Vagina (tissue), 2 donors: ENCODE data around the gene ABLIM2. TPM values are rescaled to one million over a fixed set of nuclear protein-coding genes. Genes with fewer than 3 reads are reported as not detected.

Experiments
- DNase-seq, 2 donors: peaks; one replicate each; pipeline ENCODE4 v3.0.0-alpha.2; 2017; ENCODE audit errors: extremely low spot score in 2 of 2
- H3K27ac ChIP-seq: fragments of 200-600 bp; sonication (generic); one replicate; pipeline ENCODE4 v1.5.1; 2019
- H3K27me3 ChIP-seq: fragments of 200-600 bp; sonication (generic); one replicate; pipeline ENCODE4 v1.5.1; 2019
- H3K36me3 ChIP-seq, 2 donors: fragments of 200-600 bp; sonication (generic); one replicate each; pipeline ENCODE4 v1.5.1; 2017 to 2019
- H3K4me1 ChIP-seq: fragments of 200-600 bp; sonication (generic); one replicate; pipeline ENCODE4 v1.5.1; 2019
- H3K4me3 ChIP-seq, 2 donors: fragments of 200-600 bp; sonication (generic); 1 replicate in 1 of 2; 2 replicates in 1 of 2; pipeline ENCODE4 v1.5.1; 2016 to 2019
- H3K9me3 ChIP-seq: fragments of 200-600 bp; sonication (generic); one replicate; pipeline ENCODE4 v1.5.1; 2019
- CTCF ChIP-seq, 3 experiments: fragments of 450-650 bp in 2 of 3; fragments of 200-600 bp in 1 of 3; sonication (generic) in 1 of 3; IDR thresholded peaks; one replicate each; pipeline ENCODE4 v1.5.1; 2017 to 2019; ENCODE audit warnings: antibody characterized with exemption in 3 of 3, mild to moderate bottlenecking in 2 of 3, moderate library complexity in 2 of 3
- POLR2A ChIP-seq, 2 donors: fragments of 450-650 bp; IDR thresholded peaks; one replicate each; pipeline ENCODE4 v1.6.1; 2017; ENCODE audit warnings: antibody characterized with exemption in 2 of 2, mild to moderate bottlenecking in 2 of 2, moderate library complexity in 2 of 2
- POLR2AphosphoS5 ChIP-seq, 2 donors: sonication (generic); formaldehyde crosslinking; IDR thresholded peaks; one replicate each; pipeline ENCODE4 v1.9.0; 2017; ENCODE audit warnings: antibody characterized with exemption in 2 of 2, mild to moderate bottlenecking in 2 of 2, low read depth in 1 of 2; ENCODE audit not compliant: insufficient read depth in 1 of 2
- intact Hi-C: fragments of 100-400 bp; cut with DNase I; formaldehyde crosslinking; loops from one replicate; pipeline ENCODE4 v1.15.1; 2023
- total RNA-seq: library from RNA; depleted of rRNA; stranded (reverse); fragments of >200 nt; gene quantifications from one replicate; pipeline ENCODE4 v1.2.3, GENCODE V29; 2016

The ABLIM2 gene
- total RNA-seq, 1 donor from 2014 or later = 15.5 TPM

GRCh38 chr4:8197521-8197920 is 38.9 kb upstream of the ABLIM2 start:
- Histone ChIP-seq H3K27ac (no peak overlapping the region), H3K9me3 (no peaks in the 10 kb centered on the region), H3K4me1 (peaks cover 57% of the 10 kb centered on the region), H3K4me3 (no peak overlapping the region), H3K27me3 (no peaks in the 10 kb centered on the region), H3K36me3 (no peaks in the 10 kb centered on the region)
- TF ChIP-seq POLR2A (IDR thresholded peaks at IDR 0.05) (no peak), POLR2AphosphoS5 (IDR thresholded peaks at IDR 0.05; ENCODE audit: insufficient read depth in 1 of 2, low read depth in 1 of 2) (no peak), CTCF (IDR thresholded peaks at IDR 0.05) (no peak)
- no peak for DNase-seq
- intact Hi-C loops = no loop called here

- H3K9me3 ChIP-seq = no peaks in the 10 kb centered on the region
- TF ChIP-seq CTCF (IDR thresholded peaks at IDR 0.05) = no peak
- no peak for TF ChIP-seq POLR2AphosphoS5 (IDR thresholded peaks at IDR 0.05; ENCODE audit: insufficient read depth in 1 of 2, low read depth in 1 of 2)
- no peak for TF ChIP-seq POLR2A (IDR thresholded peaks at IDR 0.05)
- H3K36me3 ChIP-seq = no peaks in the 10 kb centered on the region
- H3K27ac ChIP-seq = no peak overlapping the region
- H3K27me3 ChIP-seq = no peaks in the 10 kb centered on the region
- peaks cover 64% of the 10 kb centered on the region for H3K4me1 ChIP-seq
- no peak overlapping the region for H3K4me3 ChIP-seq
- intact Hi-C loops = no loop called here
- DNase-seq = no peak
These were observed 37.3 kb upstream of the ABLIM2 start for GRCh38 chr4:8195841-8196458.

GRCh38 chr4:8195431-8195830 is 36.8 kb upstream of the ABLIM2 start:
- no peak for DNase-seq
- intact Hi-C loops = no loop called here
- Histone ChIP-seq H3K36me3 (no peaks in the 10 kb centered on the region), H3K27me3 (no peaks in the 10 kb centered on the region), H3K4me3 (no peak overlapping the region), H3K27ac (no peak overlapping the region), H3K4me1 (peaks cover 64% of the 10 kb centered on the region), H3K9me3 (no peaks in the 10 kb centered on the region)
- TF ChIP-seq POLR2A (IDR thresholded peaks at IDR 0.05) (no peak), CTCF (IDR thresholded peaks at IDR 0.05) (no peak), POLR2AphosphoS5 (IDR thresholded peaks at IDR 0.05; ENCODE audit: insufficient read depth in 1 of 2, low read depth in 1 of 2) (no peak)

DNA sequence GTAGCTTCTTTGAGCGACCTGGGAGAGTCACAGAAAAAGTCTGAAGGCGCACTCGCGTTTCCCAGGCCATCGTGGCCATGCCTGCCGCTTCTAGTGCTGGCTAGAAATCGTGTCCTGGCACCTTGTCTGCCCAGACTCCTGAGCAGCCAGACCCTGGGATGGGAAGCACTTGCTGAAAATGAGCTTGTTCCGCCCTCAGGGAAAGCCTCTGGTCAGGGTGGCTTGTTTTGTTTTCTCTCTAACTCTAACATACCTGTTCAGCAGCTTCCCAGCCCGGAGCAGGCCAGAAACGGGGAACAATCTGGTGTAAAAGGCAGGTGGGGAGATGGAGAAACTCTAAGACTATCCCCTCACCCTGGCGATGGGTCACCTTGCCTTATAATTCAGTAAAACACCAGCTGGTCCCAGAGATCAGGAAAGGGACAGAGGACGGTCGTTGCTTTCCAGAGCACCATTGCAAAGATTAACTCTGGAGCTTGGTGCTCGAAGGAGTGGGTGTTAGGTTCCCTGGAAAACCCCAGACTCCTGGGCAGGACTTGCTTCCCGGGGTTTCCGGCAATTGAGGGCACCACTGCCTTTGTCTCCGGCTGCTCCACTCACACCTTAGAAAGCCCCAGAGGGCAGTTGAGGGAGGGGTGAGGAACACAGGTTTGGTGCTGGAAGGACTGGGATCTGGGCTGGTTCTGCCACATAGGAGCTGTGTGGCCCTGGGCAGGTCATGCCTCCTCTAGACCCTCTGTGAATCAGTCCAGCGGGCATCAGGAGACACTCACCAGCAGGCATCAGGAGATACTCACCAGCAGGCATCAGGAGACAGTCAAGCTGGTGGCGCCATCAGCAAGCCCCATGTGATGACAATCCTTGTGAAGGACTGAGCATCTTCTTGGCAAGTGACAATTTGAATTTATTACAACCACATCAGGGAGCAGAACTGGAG is 36.0 kb upstream of the ABLIM2 start:
- Histone ChIP-seq H3K27me3 (no peaks in the 10 kb centered on the region), H3K4me3 (no peak overlapping the region), H3K4me1 (peaks cover 64% of the 10 kb centered on the region), H3K9me3 (no peaks in the 10 kb centered on the region), H3K27ac (peak overlapping the region; percentile 21), H3K36me3 (no peaks in the 10 kb centered on the region)
- DNase-seq = no peak
- TF ChIP-seq CTCF (IDR thresholded peaks at IDR 0.05) (no peak), POLR2A (IDR thresholded peaks at IDR 0.05) (no peak), POLR2AphosphoS5 (IDR thresholded peaks at IDR 0.05; ENCODE audit: insufficient read depth in 1 of 2, low read depth in 1 of 2) (no peak)
- intact Hi-C loops = no loop called here
